SK-N-SH treated with all-trans-retinoic acid at 6 μM for 48 hours (cell line): ENCODE results near the gene PRPF8.

Experiments
- ARNTL ChIP-seq: fragments of 450-650 bp; formaldehyde crosslinking; IDR thresholded peaks from 2 replicates; pipeline ENCODE4 v1.5.0; 2020; ENCODE audit warnings: low read depth, mild to moderate bottlenecking, moderate library complexity, borderline replicate concordance
- BACH2 ChIP-seq: fragments of 250-450 bp; sonication (Bioruptor Pico); IDR thresholded peaks from 2 replicates; pipeline ENCODE4 v1.9.0; 2021; ENCODE audit warnings: mild to moderate bottlenecking, borderline replicate concordance
- CSDC2 ChIP-seq: fragments of 250-450 bp; sonication (Bioruptor Pico); IDR thresholded peaks from 2 replicates; pipeline ENCODE4 v1.5.0; 2020; ENCODE audit warnings: mild to moderate bottlenecking, moderate library complexity
- GLIS3 ChIP-seq: fragments of 250-450 bp; sonication (Bioruptor Pico); IDR thresholded peaks from 2 replicates; pipeline ENCODE4 v1.5.0; 2020; ENCODE audit warnings: mild to moderate bottlenecking, moderate library complexity
- ISL1 ChIP-seq: fragments of 250-450 bp; sonication (Bioruptor Pico); IDR thresholded peaks from 2 replicates; pipeline ENCODE4 v2.1.2; 2022; ENCODE audit warnings: mild to moderate bottlenecking, moderate library complexity
- OSR1 ChIP-seq: fragments of 250-450 bp; sonication (Bioruptor Pico); IDR thresholded peaks from 2 replicates; pipeline ENCODE4 v1.8.0; 2022; ENCODE audit warnings: moderate library complexity, mild to moderate bottlenecking, inconsistent platforms
- PATZ1 ChIP-seq: fragments of 250-450 bp; sonication (Bioruptor Pico); IDR thresholded peaks from 2 replicates; pipeline ENCODE4 v1.8.0; 2020; ENCODE audit warnings: mild to moderate bottlenecking, moderate library complexity, borderline replicate concordance
- RARB ChIP-seq: fragments of 250-450 bp; sonication (Bioruptor Pico); IDR thresholded peaks from 2 replicates; pipeline ENCODE4 v1.8.0; 2021; ENCODE audit warnings: mild to moderate bottlenecking, moderate library complexity
- TOX ChIP-seq: fragments of 250-450 bp; sonication (Bioruptor Pico); IDR thresholded peaks from 2 replicates; pipeline ENCODE4 v1.8.0; 2021; ENCODE audit warnings: mild to moderate bottlenecking, moderate library complexity, borderline replicate concordance
- ZFP3 ChIP-seq: fragments of 250-450 bp; sonication (Bioruptor Pico); IDR thresholded peaks from 2 replicates; pipeline ENCODE4 v1.5.0; 2020; ENCODE audit warnings: mild to moderate bottlenecking, moderate library complexity
- ZFP30 ChIP-seq: fragments of 450-650 bp; formaldehyde crosslinking; IDR thresholded peaks from 2 replicates; pipeline ENCODE4 v1.5.0; 2022; ENCODE audit warnings: mild to moderate bottlenecking, moderate library complexity
- ZNF565 ChIP-seq: fragments of 450-650 bp; formaldehyde crosslinking; conservative IDR thresholded peaks from 2 replicates; pipeline ENCODE4 v1.5.0; 2020; ENCODE audit warnings: low read depth, mild to moderate bottlenecking, moderate library complexity
- ZNF8 ChIP-seq: fragments of 450-650 bp; formaldehyde crosslinking; IDR thresholded peaks from 2 replicates; pipeline ENCODE4 v1.5.0; 2020; ENCODE audit warnings: mild to moderate bottlenecking, moderate library complexity
- TF ChIP-seq, protein P1 (sequence below): fragments of 250-450 bp; sonication (Bioruptor Pico); IDR thresholded peaks from 2 replicates; pipeline ENCODE4 v1.5.0; 2020; ENCODE audit warnings: mild to moderate bottlenecking, moderate library complexity

- TF ChIP-seq CSDC2 (CRISPR knock-in tag) (no peak), ARNTL (CRISPR knock-in tag) (no peak), TOX (CRISPR knock-in tag) (no peak), OSR1 (no peak), ISL1 (CRISPR knock-in tag) (no peak), ZNF8 (CRISPR knock-in tag) (no peak), PATZ1 (CRISPR knock-in tag) (no peak), ZNF565 (CRISPR knock-in tag) (no peak), GLIS3 (CRISPR knock-in tag) (no peak), ZFP30 (CRISPR knock-in tag) (no peak), BACH2 (CRISPR knock-in tag) (no peak), ZFP3 (CRISPR knock-in tag) (no peak), RARB (CRISPR knock-in tag) (no peak)
- TF ChIP-seq, protein P1, sequence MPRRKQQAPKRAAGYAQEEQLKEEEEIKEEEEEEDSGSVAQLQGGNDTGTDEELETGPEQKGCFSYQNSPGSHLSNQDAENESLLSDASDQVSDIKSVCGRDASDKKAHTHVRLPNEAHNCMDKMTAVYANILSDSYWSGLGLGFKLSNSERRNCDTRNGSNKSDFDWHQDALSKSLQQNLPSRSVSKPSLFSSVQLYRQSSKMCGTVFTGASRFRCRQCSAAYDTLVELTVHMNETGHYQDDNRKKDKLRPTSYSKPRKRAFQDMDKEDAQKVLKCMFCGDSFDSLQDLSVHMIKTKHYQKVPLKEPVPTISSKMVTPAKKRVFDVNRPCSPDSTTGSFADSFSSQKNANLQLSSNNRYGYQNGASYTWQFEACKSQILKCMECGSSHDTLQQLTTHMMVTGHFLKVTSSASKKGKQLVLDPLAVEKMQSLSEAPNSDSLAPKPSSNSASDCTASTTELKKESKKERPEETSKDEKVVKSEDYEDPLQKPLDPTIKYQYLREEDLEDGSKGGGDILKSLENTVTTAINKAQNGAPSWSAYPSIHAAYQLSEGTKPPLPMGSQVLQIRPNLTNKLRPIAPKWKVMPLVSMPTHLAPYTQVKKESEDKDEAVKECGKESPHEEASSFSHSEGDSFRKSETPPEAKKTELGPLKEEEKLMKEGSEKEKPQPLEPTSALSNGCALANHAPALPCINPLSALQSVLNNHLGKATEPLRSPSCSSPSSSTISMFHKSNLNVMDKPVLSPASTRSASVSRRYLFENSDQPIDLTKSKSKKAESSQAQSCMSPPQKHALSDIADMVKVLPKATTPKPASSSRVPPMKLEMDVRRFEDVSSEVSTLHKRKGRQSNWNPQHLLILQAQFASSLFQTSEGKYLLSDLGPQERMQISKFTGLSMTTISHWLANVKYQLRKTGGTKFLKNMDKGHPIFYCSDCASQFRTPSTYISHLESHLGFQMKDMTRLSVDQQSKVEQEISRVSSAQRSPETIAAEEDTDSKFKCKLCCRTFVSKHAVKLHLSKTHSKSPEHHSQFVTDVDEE (CRISPR knock-in tag): no peak
Measured at GRCh38 chr17:1733759-1734158, 49.1 kb upstream of the PRPF8 start.
